Mesodermal cell (in vitro differentiated cells): Measurements from ENCODE around the gene FABP7. TPM values are rescaled to one million over a fixed set of nuclear protein-coding genes. Genes with fewer than 3 reads are reported as not detected.
"Not testable (repeated sequence)": the region's sequence is repeated elsewhere in the genome, so short reads cannot be mapped to it uniquely, and the experiment has no call there.

Experiments
- H3K27ac ChIP-seq: 2 replicates; pipeline ENCODE4 v1.7.0; 2013; ENCODE audit warnings: mild to moderate bottlenecking, low read depth, low read length, moderate library complexity; ENCODE audit not compliant: severe bottlenecking
- H3K36me3 ChIP-seq: 2 replicates; pipeline ENCODE4 v1.7.1; 2013; ENCODE audit warnings: mild to moderate bottlenecking, low read length, moderate library complexity; ENCODE audit not compliant: control insufficient read depth, insufficient read depth
- H3K4me1 ChIP-seq: one replicate; pipeline ENCODE4 v1.7.1; 2013; ENCODE audit warnings: mild to moderate bottlenecking, low read length; ENCODE audit not compliant: insufficient read depth, control insufficient read depth, poor library complexity, severe bottlenecking
- H3K4me3 ChIP-seq: 2 replicates; pipeline ENCODE4 v1.7.0; 2013; ENCODE audit warnings: low read length, control low read depth, mild to moderate bottlenecking; ENCODE audit not compliant: insufficient read depth, poor library complexity, severe bottlenecking; ENCODE audit errors: extremely low read depth
- H3K9me3 ChIP-seq: 2 replicates; pipeline ENCODE4 v1.7.1; 2013; ENCODE audit warnings: mild to moderate bottlenecking, low read length, moderate library complexity; ENCODE audit not compliant: control insufficient read depth
- WGBS, 2 experiments: methylation state at CpG; one replicate each; pipeline ENCODE4 v1.1.5; 2013; ENCODE audit warnings: missing lambda C conversion rate in 2 of 2; ENCODE audit not compliant: insufficient coverage in 2 of 2; 5-methylcytosine and 5-hydroxymethylcytosine counted together
- polyA plus RNA-seq, 2 experiments: library from polyadenylated mRNA; stranded (reverse); fragments of 50-300 nt; gene quantifications; one replicate each; pipeline ENCODE4 v1.2.3, GENCODE V29; 2013

The FABP7 gene
- polyA plus RNA-seq (2013, experiment 1 of 2): 8.1 TPM
- polyA plus RNA-seq (2013, experiment 2 of 2): 6.1 TPM

GRCh38 chr6:122779667-122780066, at the start of gene FABP7:
Gene FABP7 (plus strand): TSS chr6:122779716. CDS start chr6:122779795, 79 bp downstream.
- H3K4me3 ChIP-seq: no peak within 1 kb of the TSS
- H3K27ac ChIP-seq: peak within 1 kb of the TSS; percentile 65
- no peaks in the 10 kb centered on the region for H3K36me3 ChIP-seq
- H3K4me1 ChIP-seq: no peaks in the 10 kb centered on the region
- 60 to 73% methylated on average over 3 of the region's 3 CpGs for WGBS, 2 experiments
- no peaks in the 10 kb centered on the region for H3K9me3 ChIP-seq

DNA sequence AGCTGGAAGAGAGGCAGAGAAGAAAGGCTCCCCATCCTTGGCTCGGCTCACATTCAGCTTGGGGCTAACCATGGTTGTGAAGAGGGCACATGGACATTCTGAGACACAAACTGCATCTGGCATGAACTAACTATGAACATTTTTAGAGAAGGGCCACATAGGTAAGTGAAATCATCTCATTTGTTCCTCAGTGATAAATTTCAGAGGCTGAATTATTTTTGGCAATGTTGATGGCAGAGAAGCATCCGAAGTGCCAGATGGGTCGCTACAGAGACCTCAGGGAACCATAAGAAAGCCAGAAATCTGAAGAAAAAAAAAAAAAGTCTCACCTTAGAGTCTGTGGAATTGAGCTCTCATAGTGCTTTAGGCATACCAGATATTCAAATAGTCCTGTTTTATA, 49.2 kb upstream of the FABP7 start:
- H3K27ac ChIP-seq: no peak overlapping the region
- WGBS, 2 experiments: 100% methylated on average over 3 of the region's 3 CpGs
- no peaks in the 10 kb centered on the region for H3K4me1 ChIP-seq
- H3K36me3 ChIP-seq: no peaks in the 10 kb centered on the region
- H3K9me3 ChIP-seq: no peaks in the 10 kb centered on the region
- H3K4me3 ChIP-seq: no peak overlapping the region

GRCh38 chr6:122730775-122731386, 48.6 kb upstream of the FABP7 start:
- Histone ChIP-seq H3K36me3 (no peaks in the 10 kb centered on the region), H3K9me3 (no peaks in the 10 kb centered on the region), H3K4me3 (no peak overlapping the region), H3K27ac (no peak overlapping the region), H3K4me1 (no peaks in the 10 kb centered on the region)
- WGBS, 2 experiments: 0 to 18% methylated on average over 2 to 4 of the region's 4 CpGs

GRCh38 chr6:122733259-122733658, 46.3 kb upstream of the FABP7 start:
- Histone ChIP-seq H3K4me3 (no peak overlapping the region), H3K36me3 (no peaks in the 10 kb centered on the region), H3K27ac (no peak overlapping the region), H3K9me3 (no peaks in the 10 kb centered on the region), H3K4me1 (no peaks in the 10 kb centered on the region)
- 83 to 100% methylated on average over 1 of the region's 4 CpGs for WGBS, 2 experiments

DNA sequence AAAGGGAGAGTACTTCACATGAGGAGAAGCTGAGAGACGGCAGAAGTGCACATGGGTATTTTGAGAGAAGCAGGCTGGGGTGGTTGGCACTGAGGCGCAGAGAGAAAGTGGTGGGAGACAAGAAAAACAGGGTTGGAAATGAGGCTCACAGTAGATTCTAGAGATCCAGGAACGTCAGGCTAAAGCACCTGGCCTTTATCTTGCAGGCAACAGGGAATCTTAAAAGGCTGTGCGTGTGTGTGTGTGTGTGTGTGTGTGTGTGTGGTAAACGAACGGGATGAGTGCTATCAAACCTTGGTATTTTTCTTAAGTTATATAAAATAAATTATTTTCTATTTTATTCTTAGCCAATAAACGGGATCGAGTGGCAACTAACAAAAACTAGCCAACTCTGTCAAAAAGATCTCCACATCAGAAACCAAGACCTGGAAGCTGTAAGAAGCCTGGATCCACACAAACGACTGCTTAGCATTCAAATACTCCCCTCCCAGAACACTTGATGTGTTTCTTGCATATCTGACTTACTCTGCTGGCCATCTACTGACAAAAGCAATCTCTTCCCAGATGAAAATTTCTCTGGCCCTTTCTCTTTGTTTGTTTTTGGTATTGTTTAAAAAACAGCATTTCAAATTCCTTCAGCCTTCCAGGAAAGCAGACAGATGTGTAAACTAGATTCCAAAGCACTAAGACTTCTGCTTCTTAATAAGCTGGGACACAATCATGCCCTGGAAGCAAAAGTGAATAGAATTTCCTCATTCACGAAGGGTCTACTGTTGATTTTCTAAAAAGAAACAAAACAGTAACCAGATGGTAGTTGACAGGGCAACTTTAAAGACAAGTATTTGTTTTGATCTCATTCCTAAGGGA, 44.8 kb upstream of the FABP7 start:
- H3K4me3 ChIP-seq: no peak overlapping the region
- H3K9me3 ChIP-seq: no peaks in the 10 kb centered on the region
- no peaks in the 10 kb centered on the region for H3K4me1 ChIP-seq
- WGBS, 2 experiments: 65 to 80% methylated on average over 4 of the region's 10 CpGs
- H3K27ac ChIP-seq: peak overlapping the region; percentile 54
- no peaks in the 10 kb centered on the region for H3K36me3 ChIP-seq

DNA sequence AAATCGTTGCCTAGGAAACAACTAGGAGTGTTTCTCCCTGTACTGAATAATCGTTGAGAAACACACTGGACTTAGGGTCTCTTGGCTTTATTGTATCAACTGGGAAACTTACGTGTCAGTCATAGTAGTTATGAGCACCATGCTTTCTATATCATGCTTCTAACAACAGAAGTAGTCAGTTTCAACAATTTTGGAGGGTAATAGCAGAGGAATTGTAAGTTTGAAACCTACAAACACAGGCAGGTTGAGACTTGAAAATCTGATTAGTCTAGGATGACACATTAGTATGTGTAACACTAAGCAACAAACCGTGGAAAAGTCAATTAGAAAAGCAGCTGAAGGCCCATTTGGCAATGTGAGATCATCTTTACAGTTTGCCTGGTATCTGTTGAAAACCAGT, 43.9 kb upstream of the FABP7 start:
- no peaks in the 10 kb centered on the region for H3K36me3 ChIP-seq
- no peaks in the 10 kb centered on the region for H3K9me3 ChIP-seq
- peak overlapping the region; percentile 8 for H3K27ac ChIP-seq
- H3K4me1 ChIP-seq: no peaks in the 10 kb centered on the region
- WGBS, 2 experiments: 80 to 90% methylated on average over 3 of the region's 4 CpGs
- H3K4me3 ChIP-seq: no peak overlapping the region

GRCh38 chr6:122736163-122736562, 43.4 kb upstream of the FABP7 start:
- H3K4me1 ChIP-seq: no peaks in the 10 kb centered on the region
- H3K36me3 ChIP-seq: no peaks in the 10 kb centered on the region
- no CpG with 5 or more reads among the region's 4 CpGs for WGBS, 2 experiments
- H3K9me3 ChIP-seq: no peaks in the 10 kb centered on the region
- H3K27ac ChIP-seq: no peak overlapping the region
- no peak overlapping the region for H3K4me3 ChIP-seq

DNA sequence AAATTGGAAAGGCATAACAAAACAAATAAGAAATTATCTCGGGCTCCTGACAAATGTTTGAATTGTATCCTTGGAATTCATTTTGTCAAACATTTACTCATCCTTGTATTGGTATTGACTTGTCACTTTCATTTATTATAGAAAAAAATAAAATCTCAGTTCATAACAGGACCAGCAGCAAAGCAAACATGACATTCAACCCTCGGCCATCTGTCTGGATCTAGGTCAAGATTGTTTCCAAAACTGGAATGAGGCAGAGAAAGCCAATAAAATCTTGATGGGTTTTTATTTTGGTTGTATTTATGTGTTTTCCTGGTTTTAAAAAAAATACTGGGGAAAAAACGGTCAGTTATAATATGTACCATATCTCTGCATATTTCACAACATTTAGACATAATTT, 42.9 kb upstream of the FABP7 start:
- Histone ChIP-seq H3K36me3 (no peaks in the 10 kb centered on the region), H3K9me3 (no peaks in the 10 kb centered on the region), H3K4me3 (no peak overlapping the region), H3K27ac (no peak overlapping the region), H3K4me1 (no peaks in the 10 kb centered on the region)
- no CpG with 5 or more reads among the region's 3 CpGs for WGBS, 2 experiments

- no peaks in the 10 kb centered on the region for H3K9me3 ChIP-seq
- H3K36me3 ChIP-seq: no peaks in the 10 kb centered on the region
- H3K4me1 ChIP-seq: no peaks in the 10 kb centered on the region
- H3K4me3 ChIP-seq: no peak overlapping the region
- no CpG with 5 or more reads among the region's 2 CpGs for WGBS, 2 experiments
- H3K27ac ChIP-seq: no peak overlapping the region
Measured at GRCh38 chr6:122740091-122740490, 39.4 kb upstream of the FABP7 start.

DNA sequence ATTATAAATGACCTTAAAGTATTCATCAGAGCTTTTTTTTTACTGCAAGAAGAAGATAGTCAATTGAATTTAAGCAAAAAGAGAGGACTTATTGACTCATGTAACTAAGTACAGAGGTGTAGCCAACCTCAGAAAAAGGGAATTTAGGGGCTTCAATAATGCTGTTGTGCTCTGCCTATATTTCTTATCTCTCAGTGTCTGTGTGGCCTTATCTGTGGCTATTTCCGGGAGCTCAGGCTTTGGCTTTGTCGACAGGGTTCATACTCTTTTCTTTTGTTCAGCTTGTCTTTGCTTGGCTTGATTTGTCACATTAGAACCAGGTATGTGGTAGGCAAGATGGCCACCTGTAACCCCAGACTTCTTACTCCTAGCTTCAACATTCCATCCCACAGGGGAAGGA, 38.6 kb upstream of the FABP7 start:
- Histone ChIP-seq H3K27ac (no peak overlapping the region), H3K36me3 (no peaks in the 10 kb centered on the region), H3K4me1 (no peaks in the 10 kb centered on the region), H3K9me3 (no peaks in the 10 kb centered on the region), H3K4me3 (no peak overlapping the region)
- no CpG with 5 or more reads among the region's 2 CpGs for WGBS, 2 experiments

DNA sequence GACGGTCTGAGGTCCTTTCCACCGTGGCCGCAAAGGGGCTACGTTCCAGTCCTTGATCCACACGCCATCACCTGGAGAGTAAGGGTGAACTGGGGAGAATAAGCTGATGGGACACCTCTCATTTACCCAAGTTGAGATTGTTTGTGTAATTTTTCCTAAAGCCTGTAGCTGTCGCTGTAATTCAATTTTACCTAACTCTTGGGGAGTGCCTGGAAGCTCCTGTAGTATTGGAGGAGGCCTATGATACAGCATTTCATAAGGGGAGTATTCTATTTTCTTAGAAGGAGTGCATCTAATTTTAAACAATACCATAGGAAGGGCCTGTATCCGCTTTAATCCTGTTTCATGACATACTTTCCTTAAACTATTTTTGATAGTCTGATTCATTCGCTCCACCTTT, 35.3 kb upstream of the FABP7 start:
- H3K9me3 ChIP-seq, H3K36me3 ChIP-seq, H3K27ac ChIP-seq, H3K4me3 ChIP-seq, H3K4me1 ChIP-seq: not testable (repeated sequence)
- WGBS, 2 experiments: 88 to 100% methylated on average over 1 to 2 of the region's 8 CpGs
